Brain microvascular endothelial cell (primary cell): ENCODE measurements around the gene LCN10.
"Not testable (repeated sequence)": the region's sequence is repeated elsewhere in the genome, so short reads cannot be mapped to it uniquely, and the experiment has no call there.

Source experiments
- DNase-seq: peaks from one replicate; pipeline ENCODE4 v3.0.0-alpha.2; 2020
- H3K27ac ChIP-seq: fragments of 250-450 bp; sonication (Bioruptor Pico); 2 replicates; pipeline ENCODE4 v1.5.1; 2020; ENCODE audit warnings: mild to moderate bottlenecking, moderate library complexity
- H3K27me3 ChIP-seq: fragments of 250-450 bp; sonication (Bioruptor Pico); replicated peaks from 2 replicates; pipeline ENCODE4 v1.5.1; 2020; ENCODE audit warnings: mild to moderate bottlenecking
- H3K36me3 ChIP-seq: fragments of 250-450 bp; sonication (Bioruptor Pico); replicated peaks from 2 replicates; pipeline ENCODE4 v1.5.1; 2020; ENCODE audit warnings: mild to moderate bottlenecking
- H3K4me3 ChIP-seq: 2 replicates; pipeline ENCODE4 v1.5.1; 2011; ENCODE audit warnings: low read depth, mild to moderate bottlenecking, control low read depth, low read length, moderate library complexity
- CTCF ChIP-seq: IDR thresholded peaks from 2 replicates; pipeline ENCODE4 v1.5.1; 2011; ENCODE audit warnings: low read depth, mild to moderate bottlenecking, moderate library complexity, low read length, control low read depth, inconsistent platforms; ENCODE audit errors: missing control alignments
- in situ Hi-C: cut with HindIII; loops from 2 replicates; pipeline ENCODE4 v1.10.0; 2017; ENCODE audit warnings: low sequenced_read_pairs, low pct_ligation_motif_present

LCN10 gene

GRCh38 chr9:136714096-136714892, 28.4 kb downstream of the LCN10 start:
- TF ChIP-seq CTCF: no peak
- no peak for DNase-seq
- H3K36me3 ChIP-seq: no peaks in the 10 kb centered on the region
- H3K4me3 ChIP-seq: no peak overlapping the region
- no peaks in the 10 kb centered on the region for H3K27me3 ChIP-seq
- H3K27ac ChIP-seq: no peak overlapping the region
- in situ Hi-C loops: no loop called here

- in situ Hi-C loops: no loop called here
- no peak for DNase-seq
- Histone ChIP-seq H3K27ac (no peak overlapping the region), H3K27me3 (no peaks in the 10 kb centered on the region), H3K4me3 (no peak overlapping the region), H3K36me3 (no peaks in the 10 kb centered on the region)
- TF ChIP-seq CTCF: no peak
These were observed 29.2 kb downstream of the LCN10 start for GRCh38 chr9:136713550-136713949.

GRCh38 chr9:136712690-136713544, 29.8 kb downstream of the LCN10 start:
- H3K4me3 ChIP-seq: peak overlapping the region; percentile 20
- no peaks in the 10 kb centered on the region for H3K27me3 ChIP-seq
- in situ Hi-C loops: no loop called here
- TF ChIP-seq CTCF: no peak
- H3K27ac ChIP-seq: no peak overlapping the region
- DNase-seq: no peak
- H3K36me3 ChIP-seq: no peaks in the 10 kb centered on the region

GRCh38 chr9:136711751-136712689, 30.7 kb downstream of the LCN10 start, which contains the start of gene DIPK1B:
TSS of gene DIPK1B (plus strand) at chr9:136712572. CDS start at chr9:136712666, 94 bp downstream.
- H3K27ac ChIP-seq: no peak within 1 kb of the TSS
- H3K27me3 ChIP-seq: no peaks in the 10 kb centered on the region
- no peak for TF ChIP-seq CTCF
- H3K4me3 ChIP-seq: peak within 1 kb of the TSS; percentile 20
- no peak for DNase-seq
- in situ Hi-C loops: no loop called here
- H3K36me3 ChIP-seq: no peaks in the 10 kb centered on the region

GRCh38 chr9:136711219-136711648, 31.5 kb downstream of the LCN10 start:
- in situ Hi-C loops, H3K36me3 ChIP-seq, H3K4me3 ChIP-seq, H3K27me3 ChIP-seq, H3K27ac ChIP-seq: not testable (repeated sequence)
- peak; percentile 47 for DNase-seq
